ENCODE measurements around the gene IRAK3. TPM values are rescaled to one million over a fixed set of nuclear protein-coding genes. Genes with fewer than 3 reads are reported as not detected.
A peak's percentile ranks its signal among the peaks of the same experiment; 100 is the strongest.

Gene IRAK3
- polyA plus RNA-seq, 12 donors = 4.3 to 8.7 (median 6.2) TPM; not detected in 1

GRCh38 chr12:66252771-66253170 is 63.8 kb downstream of the IRAK3 start:
- DNase-seq = no peak

DNA sequence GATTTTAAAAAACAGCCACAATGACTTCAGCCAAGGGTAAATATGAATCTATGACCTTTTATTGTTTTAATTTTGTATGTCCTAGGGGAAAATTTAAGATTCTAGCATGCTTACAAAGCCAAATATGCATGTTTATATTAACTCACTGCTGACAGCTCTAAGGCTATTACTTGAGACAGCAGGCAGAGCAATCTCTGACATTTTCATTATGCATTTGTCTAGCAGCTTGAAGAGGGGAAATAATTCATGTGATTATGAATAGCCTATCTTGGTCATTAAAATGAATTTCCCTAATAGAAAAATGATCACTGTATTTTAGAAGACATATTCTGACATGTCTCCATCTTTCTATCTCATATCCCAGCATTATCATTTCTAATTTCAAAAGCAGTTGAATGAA is 66.7 kb downstream of the IRAK3 start:
- no peak for DNase-seq

DNA sequence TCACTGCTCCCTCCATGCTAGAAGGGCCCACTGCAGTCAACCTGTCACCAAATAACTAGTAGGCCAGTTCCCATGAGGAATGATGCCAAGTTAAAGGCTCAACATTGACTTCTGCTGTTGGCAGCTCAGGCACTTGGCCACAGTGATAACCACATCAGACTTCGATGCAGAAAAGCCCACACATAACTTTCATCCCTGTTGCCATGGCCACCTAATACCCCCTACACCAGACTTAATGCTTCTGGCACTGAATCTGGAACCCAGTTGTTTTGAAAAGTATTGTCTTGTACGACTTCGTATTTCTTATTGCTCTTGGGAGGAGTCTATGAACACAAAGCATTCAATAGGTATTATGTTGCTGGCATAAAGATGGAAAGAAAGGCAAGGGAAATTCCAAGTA is 69.0 kb downstream of the IRAK3 start:
- no peak for DNase-seq

- DNase-seq = no peak
Measured at GRCh38 chr12:66262737-66263136, 73.7 kb downstream of the IRAK3 start.

GRCh38 chr12:66268562-66268961 is 79.5 kb downstream of the IRAK3 start:
- DNase-seq = no peak

- no peak for DNase-seq
Measured at GRCh38 chr12:66269142-66269541, 80.1 kb downstream of the IRAK3 start.

DNA sequence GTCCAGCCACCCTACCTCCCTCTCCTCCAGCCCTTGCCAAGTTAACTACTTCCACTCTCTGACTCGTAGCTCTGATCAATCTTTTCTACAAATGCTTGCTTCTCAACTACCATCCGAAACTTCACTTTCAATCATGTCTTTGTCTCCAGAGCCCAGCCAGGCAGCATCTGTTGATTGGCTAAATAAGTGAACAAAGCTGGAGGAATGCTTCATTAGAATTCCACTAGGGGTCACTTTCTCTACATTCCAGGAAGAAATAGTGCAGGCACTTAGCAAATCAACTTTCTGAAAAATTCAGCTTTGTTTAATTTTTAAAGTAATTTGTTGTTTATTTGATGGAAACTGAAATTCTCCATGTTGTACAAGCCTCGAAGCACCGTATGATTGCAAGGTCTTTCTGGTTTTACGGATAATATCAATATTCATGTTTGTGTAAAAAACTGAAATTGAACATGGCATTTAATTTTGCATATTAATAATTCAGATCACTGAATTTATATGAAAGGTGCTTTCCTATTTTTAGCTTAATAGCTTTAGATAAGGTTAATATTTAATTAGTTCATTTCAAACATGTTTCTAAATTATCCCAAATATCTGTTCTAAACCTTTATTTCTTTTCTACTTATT is 80.9 kb downstream of the IRAK3 start:
- DNase-seq = no peak

GRCh38 chr12:66270613-66271012 is 81.6 kb downstream of the IRAK3 start:
- DNase-seq = no peak

GRCh38 chr12:66272650-66273049 is 83.6 kb downstream of the IRAK3 start:
- DNase-seq = no peak

DNA sequence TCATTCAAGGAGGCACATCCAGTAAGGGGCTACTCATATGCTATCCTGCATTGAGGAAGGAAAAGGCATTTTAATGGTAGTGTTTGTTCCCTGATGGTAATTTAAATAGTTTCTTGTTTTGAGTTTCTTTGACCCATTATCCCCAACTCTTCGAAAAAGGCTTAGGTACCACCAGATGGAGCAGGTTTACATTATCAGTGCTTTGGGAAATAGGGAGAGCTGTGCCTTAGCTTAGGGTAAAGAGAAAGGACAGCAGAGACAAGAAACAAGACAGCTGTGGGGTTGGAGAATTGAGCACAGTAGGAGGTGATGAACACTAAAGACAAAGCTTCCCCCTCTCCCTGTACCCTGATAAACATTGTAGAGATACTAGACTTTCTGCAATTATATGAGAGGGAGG is 84.1 kb downstream of the IRAK3 start:
- DNase-seq = no peak

DNA sequence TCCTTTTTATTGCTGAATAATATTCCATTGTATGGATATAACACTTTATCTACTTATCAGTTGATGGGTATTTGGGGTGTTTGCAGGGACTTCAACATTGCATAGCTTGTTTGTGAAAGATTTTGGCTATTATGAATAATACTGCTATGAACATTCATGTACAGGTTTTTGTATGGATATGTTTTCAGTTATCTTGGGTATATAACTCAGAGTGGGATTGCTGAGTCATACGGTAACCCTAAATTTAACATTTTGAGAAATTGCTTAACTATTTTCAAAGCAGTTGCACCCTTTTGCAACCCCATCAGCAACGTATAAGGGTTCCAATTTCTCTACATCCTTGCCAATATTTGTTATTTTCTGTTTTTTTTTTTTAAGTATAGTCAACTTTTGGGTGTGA is 86.0 kb downstream of the IRAK3 start:
- DNase-seq = no peak

- DNase-seq = no peak
Measured at GRCh38 chr12:66279123-66279712, 90.2 kb downstream of the IRAK3 start.

DNA sequence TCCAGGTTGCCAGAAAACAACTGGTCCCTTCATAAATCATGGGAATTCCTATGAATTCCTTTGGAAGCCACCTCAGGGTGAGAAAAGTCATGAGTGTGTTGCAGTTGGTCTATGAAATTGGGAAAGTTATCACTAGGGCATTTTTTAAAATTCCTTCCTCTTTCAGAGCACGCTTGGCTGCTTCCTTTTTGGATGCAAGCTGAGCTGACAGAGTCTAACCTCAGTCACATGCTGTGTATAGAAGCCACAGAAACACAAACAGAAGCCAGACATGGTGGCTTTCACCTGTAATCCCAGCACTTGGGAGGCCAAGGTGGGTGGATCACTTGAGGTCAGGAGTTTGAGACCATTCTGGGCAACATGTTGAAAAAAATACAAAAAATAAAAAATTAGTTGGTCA is 91.5 kb downstream of the IRAK3 start:
- DNase-seq = no peak

DNA sequence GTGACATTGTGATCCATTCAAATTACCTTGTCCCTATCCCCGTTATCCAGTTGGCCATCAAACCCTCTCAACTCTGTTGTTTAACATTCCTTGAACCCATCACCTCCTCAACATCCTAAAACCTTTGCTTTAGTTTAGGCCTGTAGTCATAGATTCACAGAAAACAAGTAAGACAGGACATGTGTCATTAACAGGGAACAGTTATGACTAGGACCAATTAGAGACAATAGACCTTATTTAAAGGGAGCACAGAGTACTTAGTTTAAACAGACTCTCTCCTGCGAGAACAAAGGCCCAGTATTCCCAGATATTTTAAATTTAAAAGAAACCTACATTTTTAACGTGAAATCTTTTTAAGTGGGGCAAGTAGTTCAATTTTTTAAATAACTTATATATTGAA is 93.2 kb downstream of the IRAK3 start:
- DNase-seq = no peak

GRCh38 chr12:66287275-66287674 is 98.3 kb downstream of the IRAK3 start:
- no peak for DNase-seq

DNA sequence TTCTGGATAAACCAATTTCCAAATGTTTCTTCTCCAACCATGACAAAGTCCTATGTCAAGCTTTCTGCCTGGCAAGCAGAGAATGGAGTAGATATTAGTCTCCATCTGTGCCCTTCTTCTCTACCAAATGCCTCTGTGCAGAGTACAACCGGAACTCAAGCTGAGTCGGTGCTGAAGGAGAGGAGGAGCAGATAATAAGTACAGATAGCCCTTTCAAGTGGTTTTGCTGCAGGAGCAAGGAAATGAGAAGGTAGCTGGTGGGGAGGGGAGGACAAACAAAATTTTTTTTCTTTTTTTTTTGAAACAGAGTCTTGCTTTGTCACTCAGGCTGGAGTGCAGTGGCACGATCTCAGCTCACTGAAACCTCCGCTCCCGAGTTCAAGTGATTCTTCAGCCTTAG is 99.1 kb downstream of the IRAK3 start:
- DNase-seq = no peak

DNA sequence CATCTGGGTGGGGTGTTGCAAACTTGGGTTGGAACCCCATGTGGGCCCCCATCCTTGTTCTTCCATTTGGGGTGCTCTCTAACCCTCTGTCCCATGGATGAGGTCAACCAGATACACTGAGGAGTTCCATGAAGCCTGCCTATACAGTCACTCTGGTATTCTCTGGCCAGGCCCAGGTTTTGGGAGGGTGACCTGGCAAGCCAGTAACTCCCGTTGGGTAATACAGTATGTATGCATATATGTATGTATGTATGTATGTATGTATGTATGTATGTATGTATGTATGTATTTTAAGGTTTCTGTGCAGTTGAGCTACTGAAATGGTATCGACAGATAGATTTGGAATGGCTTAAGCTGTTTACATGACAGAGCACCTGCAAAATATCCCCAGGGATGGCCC is 100.5 kb downstream of the IRAK3 start:
- DNase-seq = no peak

DNA sequence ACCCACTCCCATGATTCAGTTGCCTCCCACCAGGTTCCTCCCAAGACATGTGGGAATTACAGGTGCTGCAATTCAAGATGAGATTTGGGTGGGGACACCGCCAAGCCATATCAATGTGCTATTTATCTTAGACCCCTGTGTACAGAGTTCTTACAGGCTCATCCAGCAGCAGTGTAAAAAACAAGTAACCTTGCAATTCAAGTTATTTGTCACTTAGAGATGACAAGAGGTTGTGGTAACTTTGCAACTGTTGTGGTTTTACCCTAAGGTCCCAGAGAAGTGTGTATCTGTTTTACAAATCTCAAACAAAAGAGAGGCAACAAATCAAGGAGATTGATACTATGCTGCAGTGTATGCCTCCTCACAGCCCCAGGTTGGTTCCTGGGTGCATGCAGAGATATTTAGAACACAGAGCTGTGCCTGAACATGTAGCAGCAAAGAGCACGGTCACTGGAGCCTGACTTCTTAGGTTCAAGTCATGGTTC is 101.7 kb downstream of the IRAK3 start:
- DNase-seq = no peak

GRCh38 chr12:66296176-66296683 is 107.2 kb downstream of the IRAK3 start:
- DNase-seq = no peak

DNA sequence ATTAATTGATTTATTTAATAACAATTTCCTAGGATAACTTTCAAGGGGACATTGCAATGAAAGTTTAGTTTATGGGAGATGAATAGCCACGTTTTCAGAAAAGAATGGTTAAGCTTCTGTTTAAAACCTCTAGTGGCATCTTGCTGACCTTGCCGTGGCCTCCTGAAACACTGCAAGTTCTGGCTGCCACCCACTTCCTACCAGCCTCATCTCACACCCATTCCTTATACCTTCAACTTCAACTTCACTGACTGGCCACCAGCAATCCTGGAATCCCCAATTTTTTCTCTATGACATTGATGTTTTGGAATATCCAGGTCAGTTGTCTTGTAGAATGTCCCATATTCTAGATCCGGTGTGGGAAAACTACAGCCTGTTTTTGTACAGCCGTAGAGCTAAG is 108.1 kb downstream of the IRAK3 start:
- DNase-seq = no peak

DNA sequence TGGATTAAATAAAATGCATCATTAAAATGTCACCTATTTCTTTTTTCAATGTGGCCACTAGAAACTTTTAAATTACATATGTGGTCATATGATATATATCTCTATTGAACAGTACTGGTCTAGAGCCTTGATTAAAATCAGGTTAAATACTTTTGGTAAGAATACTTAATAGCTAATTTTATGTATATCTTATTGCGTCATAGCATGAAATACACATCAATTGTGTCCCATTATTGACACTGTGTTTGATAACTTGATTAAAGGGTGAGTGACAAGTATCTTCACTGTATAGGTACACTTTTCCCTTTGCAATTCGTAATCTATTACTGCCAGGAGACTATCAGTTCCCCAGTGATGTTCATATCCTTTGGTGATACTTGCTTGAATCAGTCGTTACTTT is 108.9 kb downstream of the IRAK3 start:
- no peak for DNase-seq

GRCh38 chr12:66301944-66302826 is 113.2 kb downstream of the IRAK3 start, which contains the start of gene HELB:
Gene HELB, plus strand, starts transcription at chr12:66302493. Its CDS starts 111 bp downstream, at chr12:66302604.
- peak; percentile 97 for DNase-seq

GRCh38 chr12:66302827-66303169 is 113.8 kb downstream of the IRAK3 start:
- no peak for DNase-seq
